H1 (cell line): ENCODE data around the gene SEMA3C. TPM values are rescaled to one million over a fixed set of nuclear protein-coding genes. Genes with fewer than 3 reads are reported as not detected.

Experiments used
- CTCF ChIA-PET: fragments of 300-600 bp; sonication (Branson Sonifier 250); formaldehyde crosslinking; loops from one replicate; lab custom pipeline; 2021; ENCODE audit not compliant: partially characterized antibody; lab: Charles Lee
- POLR2A ChIA-PET: fragments of 300-600 bp; sonication (Branson Sonifier 250); formaldehyde crosslinking; loops from one replicate; lab custom pipeline; 2021; ENCODE audit warnings: inconsistent platforms; ENCODE audit not compliant: partially characterized antibody; lab: Charles Lee
- DNase-seq, 2 experiments: peaks; one replicate each; pipeline versions ENCODE4 v3.0.0 to v3.0.0-alpha.2; 2010 to 2022; ENCODE audit warnings: low spot score in 2 of 2, low read depth in 1 of 2, mixed read lengths in 1 of 2
- FAIRE-seq: peaks from 2 replicates; lab custom pipeline; 2011; peaks lifted over from hg19 to GRCh38; lab: Jason Lieb, UNC
- H2AFZ ChIP-seq: 2 replicates; pipeline ENCODE4 v1.8.1; 2012; ENCODE audit warnings: low read length, inconsistent platforms
- H2AK5ac ChIP-seq: 2 replicates; pipeline ENCODE4 v1.6.1; 2013; ENCODE audit warnings: low read depth, low read length
- H2BK120ac ChIP-seq: replicated peaks from 2 replicates; pipeline ENCODE3; 2013; ENCODE audit warnings: low read depth, low read length, inconsistent platforms
- H2BK12ac ChIP-seq: 2 replicates; pipeline ENCODE4 v1.6.1; 2013; ENCODE audit warnings: low read depth, low read length
- H2BK15ac ChIP-seq: 2 replicates; pipeline ENCODE4 v1.6.1; 2013; ENCODE audit warnings: low read length
- H2BK20ac ChIP-seq: 2 replicates; pipeline ENCODE4 v1.6.1; 2013; ENCODE audit warnings: low read length
- H2BK5ac ChIP-seq: 2 replicates; pipeline ENCODE4 v1.6.1; 2013; ENCODE audit warnings: low read depth, low read length
- H3K14ac ChIP-seq: 2 replicates; pipeline ENCODE4 v1.6.1; 2013; ENCODE audit warnings: inconsistent platforms; ENCODE audit not compliant: insufficient read length
- H3K18ac ChIP-seq: 2 replicates; pipeline ENCODE4 v1.6.1; 2013; ENCODE audit warnings: low read length; ENCODE audit errors: extremely low read depth
- H3K23ac ChIP-seq: 2 replicates; pipeline ENCODE4 v1.6.1; 2013; ENCODE audit warnings: inconsistent platforms; ENCODE audit not compliant: insufficient read length
- H3K23me2 ChIP-seq: 2 replicates; pipeline ENCODE4 v1.6.1; 2013; ENCODE audit warnings: low read depth, low read length
- H3K27ac ChIP-seq: 2 replicates; pipeline ENCODE4 v1.6.1; 2011; ENCODE audit warnings: low read depth, low read length, inconsistent platforms
- H3K27me3 ChIP-seq, 4 experiments: replicated peaks in 1 of 4; 1 replicate in 1 of 4; 2 replicates in 3 of 4; pipeline versions ENCODE4 v1.6.1 to v1.8.1; 2011 to 2013; ENCODE audit warnings: low read length in 3 of 4, mild to moderate bottlenecking in 3 of 4, inconsistent platforms in 2 of 4, mixed read lengths in 2 of 4, moderate library complexity in 1 of 4; ENCODE audit not compliant: control insufficient read depth in 3 of 4, insufficient read depth in 3 of 4; ENCODE audit errors: extremely low read depth in 1 of 4
- H3K36me3 ChIP-seq, 4 experiments: 2 replicates each; pipeline versions ENCODE4 v1.6.1 to v1.8.1; 2011 to 2013; ENCODE audit warnings: mild to moderate bottlenecking in 4 of 4, low read length in 3 of 4, moderate library complexity in 2 of 4, control low read depth in 1 of 4, inconsistent platforms in 1 of 4; ENCODE audit not compliant: insufficient read depth in 4 of 4, control insufficient read depth in 2 of 4
- H3K4ac ChIP-seq: replicated peaks from 2 replicates; pipeline ENCODE3; 2013; ENCODE audit warnings: low read length, low read depth, mixed read lengths, inconsistent platforms; ENCODE audit not compliant: insufficient read length
- H3K4me1 ChIP-seq, 4 experiments: replicated peaks in 1 of 4; 1 replicate in 1 of 4; 2 replicates in 3 of 4; pipeline versions ENCODE4 v1.6.1 to v1.8.1; 2011 to 2013; ENCODE audit warnings: low read length in 3 of 4, inconsistent platforms in 2 of 4, mixed read lengths in 1 of 4; ENCODE audit not compliant: insufficient read depth in 4 of 4, control insufficient read depth in 3 of 4
- H3K4me2 ChIP-seq, 2 experiments: 2 replicates each; pipeline versions ENCODE4 v1.6.1 to v1.8.1; 2011 to 2013; ENCODE audit warnings: low read depth in 2 of 2, low read length in 2 of 2, control low read depth in 1 of 2, inconsistent platforms in 1 of 2, mild to moderate bottlenecking in 1 of 2; ENCODE audit not compliant: insufficient read depth in 1 of 2
- H3K4me3 ChIP-seq, 4 experiments: fragments of 200-600, 300-600 bp in 1 of 4; sonication (generic), shearing (Covaris generic), sonication (Bioruptor Twin) in 1 of 4; 2 replicates each; pipeline versions ENCODE4 v1.5.1 to v1.8.1; 2011 to 2016; ENCODE audit warnings: low read length in 4 of 4, low read depth in 3 of 4, control low read depth in 2 of 4, inconsistent platforms in 2 of 4, mild to moderate bottlenecking in 2 of 4, mixed read lengths in 1 of 4, moderate library complexity in 1 of 4; ENCODE audit not compliant: insufficient read depth in 2 of 4; ENCODE audit errors: extremely low read depth in 1 of 4
- H3K56ac ChIP-seq: replicated peaks from 2 replicates; pipeline ENCODE3; 2013; ENCODE audit warnings: low read depth, mild to moderate bottlenecking, mixed read lengths, low read length, inconsistent platforms; ENCODE audit not compliant: insufficient read length
- H3K79me1 ChIP-seq: 2 replicates; pipeline ENCODE4 v1.6.1; 2013; ENCODE audit warnings: low read depth, low read length, control low read depth
- H3K79me2 ChIP-seq, 2 experiments: 2 replicates each; pipeline versions ENCODE4 v1.6.1 to v1.8.1; 2012 to 2013; ENCODE audit warnings: low read length in 2 of 2, mild to moderate bottlenecking in 2 of 2, inconsistent platforms in 1 of 2; ENCODE audit not compliant: insufficient read depth in 2 of 2, control insufficient read depth in 1 of 2
- H3K9ac ChIP-seq, 4 experiments: replicated peaks in 1 of 4; 1 replicate in 1 of 4; 2 replicates in 3 of 4; pipeline versions ENCODE4 v1.6.1 to v1.8.1; 2011 to 2013; ENCODE audit warnings: low read depth in 3 of 4, low read length in 3 of 4, control low read depth in 2 of 4, mild to moderate bottlenecking in 2 of 4, moderate library complexity in 2 of 4, inconsistent platforms in 1 of 4; ENCODE audit errors: extremely low read depth in 1 of 4
- H3K9me3 ChIP-seq, 2 experiments: 2 replicates each; pipeline versions ENCODE4 v1.6.1 to v1.8.1; 2012 to 2013; ENCODE audit warnings: mild to moderate bottlenecking in 2 of 2, moderate library complexity in 2 of 2, control low read depth in 1 of 2, inconsistent platforms in 1 of 2, low read depth in 1 of 2, low read length in 1 of 2, mixed read lengths in 1 of 2; ENCODE audit not compliant: insufficient read depth in 2 of 2
- H4K20me1 ChIP-seq, 2 experiments: replicated peaks in 1 of 2; 2 replicates each; pipeline versions ENCODE3 to v1.8.1; 2011 to 2013; ENCODE audit warnings: inconsistent platforms in 2 of 2, low read length in 2 of 2, mild to moderate bottlenecking in 1 of 2; ENCODE audit not compliant: insufficient read depth in 2 of 2, control insufficient read depth in 1 of 2
- H4K5ac ChIP-seq: 2 replicates; pipeline ENCODE4 v1.6.1; 2013; ENCODE audit warnings: low read length, low read depth, mixed read lengths, inconsistent platforms; ENCODE audit not compliant: insufficient read length
- H4K8ac ChIP-seq: 2 replicates; pipeline ENCODE4 v1.8.0; 2013; ENCODE audit warnings: mild to moderate bottlenecking, moderate library complexity, low read length, inconsistent platforms; ENCODE audit not compliant: insufficient read depth; ENCODE audit errors: extremely low read depth
- H4K91ac ChIP-seq: replicated peaks from 2 replicates; pipeline ENCODE3; 2013; ENCODE audit warnings: low read length, mixed read lengths, inconsistent platforms; ENCODE audit not compliant: insufficient read length
- POLR2A ChIP-seq, 2 experiments: IDR thresholded peaks; 1 replicate in 1 of 2; 2 replicates in 1 of 2; pipeline ENCODE4 v1.6.1; 2011; ENCODE audit warnings: low read depth in 2 of 2, low read length in 2 of 2, mild to moderate bottlenecking in 2 of 2; ENCODE audit errors: control extremely low read depth in 1 of 2
- RFX5 ChIP-seq: IDR thresholded peaks from 2 replicates; pipeline ENCODE4 v1.6.1; 2011; ENCODE audit warnings: low read depth, low read length, improper control_type of control experiment, borderline replicate concordance
- polyA plus RNA-seq, 7 experiments: library from polyadenylated mRNA; depleted of rRNA in 3 of 7; stranded (reverse) in 5 of 7; unstranded in 2 of 7; fragments of >200 nt in 5 of 7; fragments of 200-250 nt in 2 of 7; gene quantifications; 1 replicate in 5 of 7; 2 replicates in 1 of 7; 4 replicates in 1 of 7; pipeline versions ENCODE4 v1.2.1 to v1.2.3, GENCODE V29; 2011 to 2013; ENCODE audit warnings: missing spikeins in 2 of 7, mixed read lengths in 2 of 7
- total RNA-seq: library from RNA; stranded (reverse); fragmentation: NEBNext Ultra II Directional; extraction: Animal tissue kit (Norgen Biotek cat#: 25700); gene quantifications from 2 replicates; pipeline ENCODE4 v1.2.1, GENCODE V29; 2021

The SEMA3C gene
- total and polyA plus RNA-seq, 2 of the 8 experiments (the other 6 are each of a cell fraction or from before 2014, with no cell fraction given), result 0.15 to 1.4 TPM

DNA sequence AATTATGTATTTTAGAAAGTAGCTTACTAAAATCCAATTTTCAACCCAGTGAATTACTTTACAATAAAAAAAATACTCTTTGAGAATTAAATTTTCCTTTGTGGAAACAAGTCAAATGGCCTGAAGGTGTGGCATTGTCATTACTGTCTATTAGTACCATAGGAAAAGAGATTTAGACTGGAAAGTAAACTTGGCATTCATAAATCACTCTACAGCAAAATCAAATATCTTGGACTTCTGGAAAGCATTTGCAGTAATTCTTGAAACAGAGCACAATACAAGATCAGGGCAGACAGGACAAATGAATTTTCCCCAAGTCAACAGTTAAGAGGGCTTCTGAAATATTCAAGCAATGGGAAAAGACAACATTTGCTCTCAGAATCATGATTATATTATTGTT, 28.0 kb upstream of the SEMA3C start:
- Histone ChIP-seq H3K27me3 (no peaks in the 10 kb centered on the region), H2AK5ac (no peak overlapping the region), H2BK15ac (no peak overlapping the region), H3K4me1 (peaks cover 0 to 3% (median 0%) of the 10 kb centered on the region in 4 experiments; a peak in 1 of 7 replicates), H3K9me3 (no peaks in the 10 kb centered on the region), H3K27ac (no peak overlapping the region), H3K36me3 (no peaks in the 10 kb centered on the region), H2BK120ac (no peak overlapping the region), H3K79me1 (no peaks in the 10 kb centered on the region), H3K79me2 (no peaks in the 10 kb centered on the region), H3K4me2 (no peak overlapping the region), H4K91ac (no peak overlapping the region), H3K18ac (no peak overlapping the region), H3K23ac (no peak overlapping the region), H2BK5ac (no peak overlapping the region), H3K9ac (no peak overlapping the region), H3K4ac (no peak overlapping the region), H3K23me2 (no peaks in the 10 kb centered on the region), H3K56ac (no peak overlapping the region), H3K14ac (no peak overlapping the region), H4K8ac (no peak overlapping the region), H3K4me3 (no peak overlapping the region), H4K5ac (no peak overlapping the region), H4K20me1 (no peaks in the 10 kb centered on the region), H2BK12ac (no peak overlapping the region), H2AFZ (no peak overlapping the region), H2BK20ac (no peak overlapping the region)
- no peak for DNase-seq
- TF ChIP-seq RFX5 (no peak), POLR2A (IDR thresholded peaks at IDR 0.05; ENCODE audit: control extremely low read depth in 1 of 2, low read depth in 2 of 2, low read length in 2 of 2) (no peak)
- ChIA-PET CTCF (no interaction called here), POLR2A (no interaction called here)
- no peak for FAIRE-seq
